ENCODE measurements around the gene PRDM16.
A peak's percentile ranks its signal among the peaks of the same experiment; 100 is the strongest.

Gene PRDM16

DNA sequence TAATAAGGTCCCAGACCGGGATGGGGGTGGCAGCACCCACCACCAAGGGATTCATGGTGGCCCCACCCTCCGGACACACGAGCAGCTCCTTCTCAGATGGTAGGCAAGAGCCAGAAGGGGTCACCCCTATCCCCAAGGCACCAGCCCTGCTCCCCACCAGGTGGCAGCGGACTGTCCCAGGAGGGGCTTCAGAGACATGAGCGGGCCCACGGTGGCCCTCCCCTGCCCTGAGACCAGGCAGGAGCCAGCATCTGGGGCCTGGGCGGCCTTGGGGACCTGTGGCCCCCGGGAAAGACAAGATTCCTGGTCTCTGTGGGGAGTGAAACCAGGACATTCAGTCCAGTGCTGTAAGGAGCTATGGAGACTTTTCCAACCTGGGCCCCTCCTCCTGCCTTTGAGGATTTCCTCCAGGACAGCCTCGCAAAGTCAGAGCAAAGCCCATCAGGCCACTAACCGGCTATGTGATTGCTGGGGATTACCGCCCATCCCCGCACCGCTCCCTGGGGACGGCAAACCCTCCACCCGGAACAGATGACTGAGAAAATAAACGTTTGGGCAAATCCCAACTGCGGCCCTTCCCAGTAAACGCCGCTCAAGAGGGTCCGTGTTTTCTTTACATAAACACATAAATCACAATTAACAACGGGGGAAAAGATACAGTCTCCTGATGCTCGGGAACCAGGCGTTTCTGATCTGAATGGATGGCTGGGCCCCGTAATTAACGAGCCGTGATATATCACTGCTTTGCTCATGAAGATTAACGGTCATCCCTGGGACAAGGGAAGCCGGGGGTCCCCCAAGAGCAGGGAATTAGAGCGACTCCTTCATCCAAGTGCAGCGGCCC is 334.6 kb downstream of the PRDM16 start:
- Histone ChIP-seq H3K18ac (ENCODE audit: low read depth in 1 of 2, low read length in 2 of 2) (no peak overlapping the region), H2BK12ac (ENCODE audit: low read length in 2 of 2) (no peak overlapping the region), H2BK120ac (ENCODE audit: low read depth, low read length) (no peak overlapping the region), H2AK5ac (ENCODE audit: low read length, severe bottlenecking) (no peak overlapping the region), H2BK15ac (ENCODE audit: low read depth, poor library complexity, severe bottlenecking) (no peak overlapping the region), H3K9ac (ENCODE audit: low read length) (no peak overlapping the region), H3K4me1 (ENCODE audit: control insufficient read depth, insufficient read depth, low read depth, low read length) (peaks cover 3% of the 10 kb centered on the region), H2BK5ac (ENCODE audit: low read depth, low read length, poor library complexity, severe bottlenecking) (no peak overlapping the region), H3K4me3 (ENCODE audit: insufficient read depth in 1 of 2, low read depth in 1 of 2, low read length in 2 of 2) (peak overlapping the region in 1 of 2 experiments; percentile 20), H3K27me3 (ENCODE audit: control insufficient read depth in 1 of 2, insufficient read depth in 1 of 2, low read length in 2 of 2) (peaks cover 0 to 17% of the 10 kb centered on the region in 2 experiments), H3K23ac (ENCODE audit: low read length in 2 of 2) (no peak overlapping the region), H3K14ac (ENCODE audit: low read length in 2 of 2) (no peak overlapping the region), H4K91ac (ENCODE audit: low read length) (no peak overlapping the region), H3K4ac (ENCODE audit: low read depth in 1 of 2, low read length in 2 of 2) (no peak overlapping the region), H3K36me3 (ENCODE audit: control insufficient read depth in 1 of 2, insufficient read depth in 2 of 2, low read depth in 1 of 2, low read length in 2 of 2) (no peaks in the 10 kb centered on the region), H3K27ac (ENCODE audit: low read length, poor library complexity, severe bottlenecking) (no peak overlapping the region), H3K79me1 (replicated peaks; ENCODE audit: low read length, poor library complexity, severe bottlenecking) (no peaks in the 10 kb centered on the region), H2AFZ (ENCODE audit: low read depth, low read length) (no peak overlapping the region), H3K4me2 (ENCODE audit: low read length, poor library complexity, severe bottlenecking) (no peak overlapping the region), H3K9me3 (ENCODE audit: control insufficient read depth, low read length) (no peaks in the 10 kb centered on the region), H4K8ac (ENCODE audit: low read length) (no peak overlapping the region)
- DNase-seq: no peak
- 29% methylated on average over 30 of the region's 30 CpGs for WGBS

DNA sequence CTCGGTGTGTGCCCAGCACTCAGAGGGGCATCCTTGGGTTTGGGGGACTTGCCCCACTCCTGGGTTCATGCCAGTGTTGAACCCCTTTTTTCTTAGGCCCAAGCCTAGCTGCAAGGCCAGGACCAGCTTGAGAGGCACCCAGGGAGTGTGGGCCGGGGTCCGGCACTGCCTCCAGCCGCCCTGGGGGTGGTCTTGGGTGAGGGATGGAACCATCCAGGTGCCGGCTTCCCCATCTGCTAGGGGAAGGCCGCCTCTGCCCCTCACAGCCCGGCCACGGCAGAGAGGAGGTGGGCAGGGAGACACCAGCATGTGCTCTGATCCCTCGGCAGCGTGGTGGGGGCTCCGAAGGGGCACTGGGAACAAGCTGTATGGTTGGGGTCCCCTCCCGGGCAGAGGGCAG is 335.3 kb downstream of the PRDM16 start:
- Histone ChIP-seq H4K91ac (ENCODE audit: low read length) (no peak overlapping the region), H3K9ac (ENCODE audit: low read length) (no peak overlapping the region), H3K4ac (ENCODE audit: low read depth in 1 of 2, low read length in 2 of 2) (no peak overlapping the region), H3K14ac (ENCODE audit: low read length in 2 of 2) (no peak overlapping the region), H3K4me3 (ENCODE audit: insufficient read depth in 1 of 2, low read depth in 1 of 2, low read length in 2 of 2) (no peak overlapping the region), H3K9me3 (ENCODE audit: control insufficient read depth, low read length) (no peaks in the 10 kb centered on the region), H3K79me1 (replicated peaks; ENCODE audit: low read length, poor library complexity, severe bottlenecking) (no peaks in the 10 kb centered on the region), H3K4me2 (ENCODE audit: low read length, poor library complexity, severe bottlenecking) (no peak overlapping the region), H2AFZ (ENCODE audit: low read depth, low read length) (no peak overlapping the region), H3K27ac (ENCODE audit: low read length, poor library complexity, severe bottlenecking) (no peak overlapping the region), H2BK12ac (ENCODE audit: low read length in 2 of 2) (no peak overlapping the region), H2BK120ac (ENCODE audit: low read depth, low read length) (no peak overlapping the region), H3K18ac (ENCODE audit: low read depth in 1 of 2, low read length in 2 of 2) (no peak overlapping the region), H3K27me3 (ENCODE audit: control insufficient read depth in 1 of 2, insufficient read depth in 1 of 2, low read length in 2 of 2) (peaks cover 0 to 10% of the 10 kb centered on the region in 2 experiments), H3K23ac (ENCODE audit: low read length in 2 of 2) (no peak overlapping the region), H2AK5ac (ENCODE audit: low read length, severe bottlenecking) (no peak overlapping the region), H2BK15ac (ENCODE audit: low read depth, poor library complexity, severe bottlenecking) (no peak overlapping the region), H3K36me3 (ENCODE audit: control insufficient read depth in 1 of 2, insufficient read depth in 2 of 2, low read depth in 1 of 2, low read length in 2 of 2) (no peaks in the 10 kb centered on the region), H2BK5ac (ENCODE audit: low read depth, low read length, poor library complexity, severe bottlenecking) (no peak overlapping the region), H4K8ac (ENCODE audit: low read length) (no peak overlapping the region), H3K4me1 (ENCODE audit: control insufficient read depth, insufficient read depth, low read depth, low read length) (peaks cover 3% of the 10 kb centered on the region)
- no peak for DNase-seq
- 88% methylated on average over 12 of the region's 12 CpGs for WGBS

DNA sequence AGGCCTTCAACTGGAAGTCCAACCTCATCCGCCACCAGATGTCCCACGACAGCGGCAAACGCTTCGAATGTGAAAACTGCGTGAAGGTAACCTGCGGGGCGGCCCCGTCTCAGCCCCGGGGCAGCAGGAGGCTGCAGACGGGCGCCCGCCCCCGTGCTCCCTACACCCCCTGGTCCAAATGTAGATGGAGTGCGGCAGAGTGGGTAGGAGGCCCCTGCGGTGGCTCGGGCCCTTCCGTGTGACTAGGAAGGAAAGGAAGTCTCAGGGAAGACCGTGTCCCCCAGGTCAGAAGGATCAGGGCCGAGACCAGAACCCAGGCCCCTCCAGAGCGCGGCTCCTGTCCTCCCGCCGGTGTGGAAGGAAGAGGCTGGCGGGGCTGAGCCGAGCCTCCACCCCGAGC is 335.8 kb downstream of the PRDM16 start:
- Histone ChIP-seq H3K27ac (ENCODE audit: low read length, poor library complexity, severe bottlenecking) (no peak overlapping the region), H3K4ac (ENCODE audit: low read depth in 1 of 2, low read length in 2 of 2) (no peak overlapping the region), H3K36me3 (ENCODE audit: control insufficient read depth in 1 of 2, insufficient read depth in 2 of 2, low read depth in 1 of 2, low read length in 2 of 2) (no peaks in the 10 kb centered on the region), H3K14ac (ENCODE audit: low read length in 2 of 2) (no peak overlapping the region), H3K4me3 (ENCODE audit: insufficient read depth in 1 of 2, low read depth in 1 of 2, low read length in 2 of 2) (no peak overlapping the region), H4K8ac (ENCODE audit: low read length) (no peak overlapping the region), H3K9me3 (ENCODE audit: control insufficient read depth, low read length) (no peaks in the 10 kb centered on the region), H3K18ac (ENCODE audit: low read depth in 1 of 2, low read length in 2 of 2) (no peak overlapping the region), H2BK15ac (ENCODE audit: low read depth, poor library complexity, severe bottlenecking) (no peak overlapping the region), H3K79me1 (replicated peaks; ENCODE audit: low read length, poor library complexity, severe bottlenecking) (no peaks in the 10 kb centered on the region), H2BK120ac (ENCODE audit: low read depth, low read length) (no peak overlapping the region), H3K4me1 (ENCODE audit: control insufficient read depth, insufficient read depth, low read depth, low read length) (peaks cover 6% of the 10 kb centered on the region), H4K91ac (ENCODE audit: low read length) (no peak overlapping the region), H3K4me2 (ENCODE audit: low read length, poor library complexity, severe bottlenecking) (no peak overlapping the region), H2BK12ac (ENCODE audit: low read length in 2 of 2) (no peak overlapping the region), H3K9ac (ENCODE audit: low read length) (no peak overlapping the region), H3K27me3 (ENCODE audit: control insufficient read depth in 1 of 2, insufficient read depth in 1 of 2, low read length in 2 of 2) (peaks cover 0 to 7% of the 10 kb centered on the region in 2 experiments), H2BK5ac (ENCODE audit: low read depth, low read length, poor library complexity, severe bottlenecking) (no peak overlapping the region), H2AFZ (ENCODE audit: low read depth, low read length) (no peak overlapping the region), H3K23ac (ENCODE audit: low read length in 2 of 2) (no peak overlapping the region), H2AK5ac (ENCODE audit: low read length, severe bottlenecking) (no peak overlapping the region)
- DNase-seq: no peak
- WGBS: 92% methylated on average over 27 of the region's 27 CpGs

GRCh38 chr1:3405491-3405890 is 336.5 kb downstream of the PRDM16 start:
- no peak overlapping the region for H2AFZ ChIP-seq (ENCODE audit: low read depth, low read length)
- H3K27ac ChIP-seq (ENCODE audit: low read length, poor library complexity, severe bottlenecking): no peak overlapping the region
- H3K4ac ChIP-seq (ENCODE audit: low read depth in 1 of 2, low read length in 2 of 2): no peak overlapping the region
- H3K4me2 ChIP-seq (ENCODE audit: low read length, poor library complexity, severe bottlenecking): no peak overlapping the region
- H2BK5ac ChIP-seq (ENCODE audit: low read depth, low read length, poor library complexity, severe bottlenecking): no peak overlapping the region
- H4K8ac ChIP-seq (ENCODE audit: low read length): no peak overlapping the region
- no peak overlapping the region for H3K23ac ChIP-seq (ENCODE audit: low read length in 2 of 2)
- no peaks in the 10 kb centered on the region for H3K9me3 ChIP-seq (ENCODE audit: control insufficient read depth, low read length)
- WGBS: 92% methylated on average over 29 of the region's 30 CpGs
- no peak overlapping the region for H2BK12ac ChIP-seq (ENCODE audit: low read length in 2 of 2)
- peaks cover 8% of the 10 kb centered on the region for H3K4me1 ChIP-seq (ENCODE audit: control insufficient read depth, insufficient read depth, low read depth, low read length)
- DNase-seq: no peak
- H2BK120ac ChIP-seq (ENCODE audit: low read depth, low read length): no peak overlapping the region
- H3K9ac ChIP-seq (ENCODE audit: low read length): no peak overlapping the region
- no peak overlapping the region for H3K4me3 ChIP-seq (ENCODE audit: insufficient read depth in 1 of 2, low read depth in 1 of 2, low read length in 2 of 2)
- no peaks in the 10 kb centered on the region for H3K79me1 ChIP-seq (replicated peaks; ENCODE audit: low read length, poor library complexity, severe bottlenecking)
- no peak overlapping the region for H2BK15ac ChIP-seq (ENCODE audit: low read depth, poor library complexity, severe bottlenecking)
- H2AK5ac ChIP-seq (ENCODE audit: low read length, severe bottlenecking): no peak overlapping the region
- H3K36me3 ChIP-seq (ENCODE audit: control insufficient read depth in 1 of 2, insufficient read depth in 2 of 2, low read depth in 1 of 2, low read length in 2 of 2): no peaks in the 10 kb centered on the region
- peaks cover 2 to 7% of the 10 kb centered on the region in 2 experiments for H3K27me3 ChIP-seq (ENCODE audit: control insufficient read depth in 1 of 2, insufficient read depth in 1 of 2, low read length in 2 of 2)
- H3K14ac ChIP-seq (ENCODE audit: low read length in 2 of 2): no peak overlapping the region
- H4K91ac ChIP-seq (ENCODE audit: low read length): no peak overlapping the region
- no peak overlapping the region for H3K18ac ChIP-seq (ENCODE audit: low read depth in 1 of 2, low read length in 2 of 2)
